DMS153 treated with DMSO at 0.1 percent for 48 hours (cell line): ENCODE data around the gene ME3.

Experiments used
- DNase-seq: peaks from one replicate; lab custom pipeline; 2025; ENCODE audit not compliant: unreplicated experiment; lab: John Stamatoyannopoulos, UW

Gene ME3

GRCh38 chr11:86519064-86519911 lies 153.1 kb downstream of the ME3 start:
- no peak for DNase-seq

DNA sequence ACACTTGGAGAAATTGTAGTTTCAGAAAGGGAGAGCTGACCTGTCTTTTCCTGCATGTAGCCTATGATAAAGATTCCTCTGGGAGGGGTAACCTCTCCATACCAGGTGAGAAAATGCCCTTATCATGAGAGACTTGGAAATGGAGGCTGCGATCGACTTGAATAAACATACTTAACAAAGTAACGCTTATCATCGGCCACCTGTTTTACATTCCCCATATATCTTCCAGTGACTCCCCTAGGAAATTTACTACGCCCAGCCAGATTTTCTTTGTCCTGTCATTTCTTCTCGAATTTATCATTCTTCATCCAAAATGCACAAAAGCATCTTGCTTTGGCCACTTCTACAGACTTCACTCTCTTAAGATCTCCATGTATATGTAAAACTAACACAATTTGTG lies 154.2 kb downstream of the ME3 start:
- DNase-seq, result no peak

DNA sequence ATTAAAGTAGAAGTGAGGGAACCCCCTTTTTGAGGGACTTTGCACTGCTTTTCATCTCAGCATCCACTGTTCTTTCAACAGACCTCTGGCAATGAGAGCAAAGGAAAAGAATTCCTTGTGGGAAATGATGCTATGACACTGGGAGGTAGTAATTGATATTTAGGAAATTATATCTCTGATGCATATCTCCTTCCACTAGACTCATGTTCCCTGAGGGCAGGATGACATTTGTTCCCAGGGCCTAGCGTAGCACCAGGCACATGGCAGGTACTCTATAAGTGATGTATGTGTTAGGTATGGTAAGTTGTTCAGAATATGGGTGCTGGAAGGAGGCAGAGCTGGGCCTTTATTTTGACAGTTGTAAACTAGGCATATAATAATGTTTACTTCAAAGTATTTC lies 154.9 kb downstream of the ME3 start:
- no peak for DNase-seq

- no peak for DNase-seq
Observed at GRCh38 chr11:86515297-86516094, 156.9 kb downstream of the ME3 start.

- no peak for DNase-seq
Observed at GRCh38 chr11:86514453-86514852, 158.0 kb downstream of the ME3 start.

- no peak for DNase-seq
Observed at GRCh38 chr11:86513746-86514373, 158.6 kb downstream of the ME3 start.

DNA sequence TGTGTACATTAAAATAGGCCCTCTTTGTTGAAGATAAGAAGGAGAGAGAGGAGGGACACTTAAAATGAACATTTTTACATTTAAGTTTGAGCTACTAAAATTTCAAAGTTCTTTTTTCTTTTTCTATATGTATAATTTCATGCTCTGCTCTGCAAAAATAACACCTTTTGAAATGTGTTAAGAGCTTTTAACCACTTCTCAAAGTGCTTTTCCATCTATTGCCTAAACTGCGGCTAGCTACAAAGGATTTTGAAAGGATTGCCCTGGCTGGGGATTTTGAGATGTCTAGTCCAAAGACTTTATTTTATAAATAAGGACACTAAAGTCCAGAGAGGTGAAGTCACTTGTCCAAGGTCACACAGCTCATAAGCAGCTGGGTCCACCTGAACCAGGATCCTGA lies 159.3 kb downstream of the ME3 start:
- no peak for DNase-seq

- DNase-seq, result no peak
Observed at GRCh38 chr11:86511086-86511551, 161.3 kb downstream of the ME3 start.

- DNase-seq, result no peak
Observed at GRCh38 chr11:86510674-86511073, 161.7 kb downstream of the ME3 start.

GRCh38 chr11:86510097-86510496 lies 162.3 kb downstream of the ME3 start:
- no peak for DNase-seq

DNA sequence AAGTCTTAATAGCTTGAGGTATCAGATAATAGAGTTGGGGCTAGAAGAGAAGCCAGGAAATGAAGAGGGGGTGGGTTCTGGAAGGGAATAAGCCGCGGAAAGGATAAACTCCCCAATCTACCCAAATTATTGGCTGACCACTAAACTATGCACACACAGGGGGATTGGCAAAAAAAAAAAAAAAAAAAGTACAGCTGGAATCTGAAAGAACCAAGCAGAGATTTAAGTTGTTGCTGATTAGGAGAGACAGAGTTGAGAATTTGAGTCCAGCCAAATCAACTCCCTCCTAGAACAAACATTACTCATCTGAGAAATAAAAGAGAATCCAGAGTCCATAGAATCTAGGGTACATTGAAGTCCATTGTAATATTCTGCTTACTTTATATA lies 162.8 kb downstream of the ME3 start:
- no peak for DNase-seq

DNA sequence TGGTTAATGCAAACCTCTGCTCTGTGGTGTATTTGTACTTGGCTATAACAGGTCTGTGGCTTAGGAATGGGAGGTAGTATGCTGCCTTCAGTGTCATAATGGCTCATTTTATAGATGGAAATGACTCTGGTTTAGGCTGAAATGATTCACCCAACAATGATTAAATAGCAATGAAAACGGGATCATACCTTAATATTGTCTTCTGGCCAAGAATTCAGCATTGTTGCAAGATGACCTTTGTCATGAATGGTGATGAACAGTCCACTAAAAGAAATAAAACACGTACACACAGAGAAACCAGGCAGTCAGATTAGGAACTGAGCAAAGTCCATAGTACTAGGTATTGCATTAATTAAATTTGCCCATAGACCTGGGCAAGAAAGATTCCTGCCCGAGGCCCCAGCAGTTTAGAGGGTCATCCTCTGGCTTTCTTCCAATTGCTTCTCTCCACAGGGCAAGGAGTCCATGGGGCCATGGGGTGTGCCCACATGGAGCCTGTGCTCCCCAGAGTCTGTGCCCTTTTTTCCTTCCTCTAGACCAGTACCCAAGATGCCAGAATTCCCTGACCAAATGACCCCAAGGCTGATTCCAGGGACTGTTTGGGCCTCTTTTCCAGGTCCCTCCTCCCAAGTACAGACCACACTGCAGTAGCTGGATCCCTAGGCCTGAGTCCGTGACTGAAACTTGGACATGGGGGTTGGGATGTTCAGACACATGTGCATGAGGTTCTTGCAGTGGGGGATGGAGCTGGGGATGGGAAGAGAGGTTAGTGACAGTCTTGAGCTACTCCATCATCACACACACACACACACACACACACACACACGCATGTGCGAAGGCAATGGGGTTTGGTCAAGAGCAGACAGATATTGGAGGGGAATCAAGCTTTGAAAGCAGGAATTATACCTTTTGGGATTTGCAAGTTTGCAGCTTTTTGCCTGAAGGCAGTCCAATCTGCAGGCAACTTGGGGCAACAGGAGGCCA lies 163.5 kb downstream of the ME3 start:
- DNase-seq, result no peak

DNA sequence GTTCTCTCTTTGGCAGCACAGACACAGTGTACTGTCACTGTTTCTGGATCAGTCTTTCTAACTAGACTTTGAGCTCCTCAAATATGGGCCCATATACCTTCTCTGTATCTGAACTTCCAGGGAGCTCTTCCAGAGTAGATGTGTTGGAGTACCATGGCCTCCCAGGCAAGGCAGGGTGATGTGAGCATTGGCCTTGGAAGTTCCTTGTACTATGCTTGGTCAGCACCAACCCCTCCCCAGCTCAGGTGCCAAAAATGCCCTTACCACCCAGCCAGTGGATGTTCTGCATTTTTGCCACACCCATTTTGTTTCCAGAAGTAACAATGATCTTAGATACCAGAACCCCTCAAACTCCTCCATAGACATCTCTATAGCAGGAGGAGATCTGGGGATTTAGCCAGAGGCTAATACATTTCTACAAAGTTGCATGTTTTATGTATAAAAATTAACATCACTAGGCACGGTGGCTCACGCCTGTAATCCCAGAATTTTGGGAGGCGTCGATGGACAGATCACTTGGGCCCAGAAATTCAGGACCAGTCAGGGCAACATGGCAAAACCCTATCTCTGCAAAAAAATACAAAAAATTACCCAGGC lies 165.1 kb downstream of the ME3 start:
- DNase-seq, result no peak

DNA sequence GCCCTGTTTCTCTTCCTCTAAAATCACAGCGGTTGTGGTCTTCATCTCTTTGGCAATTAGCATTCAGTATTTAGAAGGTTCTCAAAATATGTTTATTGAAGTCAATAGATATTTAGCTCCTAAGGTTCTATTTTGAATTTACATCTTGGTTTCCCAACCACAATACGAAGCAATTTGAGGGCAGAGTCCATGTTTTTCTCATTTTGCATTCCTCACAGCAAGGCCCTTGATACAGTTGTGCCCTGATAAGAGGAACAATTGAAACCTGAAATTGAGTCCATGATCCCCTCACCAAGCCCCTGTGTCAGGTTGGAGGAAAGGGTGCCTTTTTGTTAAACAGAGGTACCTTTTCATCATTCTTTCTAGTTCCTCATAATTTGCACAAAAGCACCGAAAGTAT lies 166.2 kb downstream of the ME3 start:
- no peak for DNase-seq

DNA sequence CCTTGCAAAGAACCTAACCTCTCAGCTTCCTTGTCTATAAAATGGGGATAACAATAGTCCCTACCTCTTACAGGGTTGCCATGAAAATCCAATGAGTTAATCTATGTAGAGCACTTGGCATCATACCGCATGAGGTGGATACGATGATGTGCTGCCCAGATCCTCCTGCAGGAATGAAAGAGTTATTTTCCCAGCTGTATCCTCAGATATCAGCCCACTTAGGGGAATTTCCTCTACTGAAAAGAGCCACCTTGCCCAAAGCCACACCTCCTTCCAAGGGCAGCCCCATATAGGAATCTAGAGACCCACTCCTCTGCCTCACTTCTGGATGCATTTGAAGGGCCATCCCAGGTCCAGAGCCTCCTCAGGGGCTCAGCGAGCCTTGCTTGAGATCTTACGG lies 169.3 kb downstream of the ME3 start:
- no peak for DNase-seq

DNA sequence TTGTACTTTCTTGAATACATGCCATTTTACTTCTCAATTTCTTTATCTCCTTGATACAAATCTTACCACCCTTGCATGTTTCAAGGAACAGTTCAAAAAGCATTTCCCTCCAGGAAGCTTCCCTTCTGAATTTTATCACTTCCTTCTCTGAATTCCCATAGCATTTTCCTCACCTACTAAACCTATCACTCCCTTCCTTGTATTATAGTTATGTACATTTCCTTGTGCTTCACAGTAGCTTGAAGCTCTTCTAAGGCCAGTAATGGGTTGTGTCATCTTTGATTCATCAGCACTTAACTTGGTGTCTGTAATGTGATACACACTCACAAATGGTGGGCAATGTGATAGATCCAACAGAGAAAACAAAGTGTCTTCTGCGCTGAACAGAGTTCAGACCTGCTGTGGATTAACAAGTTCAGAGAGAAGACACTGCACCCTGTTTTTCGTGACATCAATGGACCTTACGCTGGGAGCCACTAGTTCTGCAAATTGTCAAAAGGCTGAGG lies 170.2 kb downstream of the ME3 start:
- no peak for DNase-seq

DNA sequence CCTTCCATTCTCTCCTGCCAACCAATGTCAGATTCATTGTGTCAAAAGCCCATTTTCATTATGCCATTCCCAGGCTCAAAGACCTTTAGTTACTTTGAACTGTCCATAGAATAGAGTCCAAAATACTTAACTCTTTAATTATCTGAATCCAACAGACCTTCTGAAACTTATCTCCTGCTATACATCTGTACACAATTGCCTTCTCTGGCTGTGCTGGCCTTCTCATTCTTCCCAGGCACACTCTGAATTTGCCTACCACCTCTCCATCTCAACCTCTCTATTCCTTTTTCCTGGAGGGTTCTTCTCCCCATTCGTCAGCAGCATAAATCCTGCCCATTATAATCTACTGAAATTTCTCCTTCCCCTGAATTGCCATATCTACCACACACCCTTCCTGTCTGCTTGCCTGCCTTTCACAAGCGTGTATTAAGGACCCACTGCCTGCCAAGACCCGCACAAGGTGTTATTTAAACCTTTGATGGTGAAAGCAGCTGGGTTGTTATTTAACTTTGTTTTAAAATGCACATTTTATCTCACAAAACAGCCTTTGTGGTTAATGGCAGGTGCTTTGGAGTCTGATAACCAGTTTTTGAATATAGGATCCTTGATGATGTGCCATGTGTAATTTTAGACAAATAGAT lies 171.8 kb downstream of the ME3 start:
- no peak for DNase-seq

- DNase-seq, result no peak
Observed at GRCh38 chr11:86499723-86500129, 172.7 kb downstream of the ME3 start.

DNA sequence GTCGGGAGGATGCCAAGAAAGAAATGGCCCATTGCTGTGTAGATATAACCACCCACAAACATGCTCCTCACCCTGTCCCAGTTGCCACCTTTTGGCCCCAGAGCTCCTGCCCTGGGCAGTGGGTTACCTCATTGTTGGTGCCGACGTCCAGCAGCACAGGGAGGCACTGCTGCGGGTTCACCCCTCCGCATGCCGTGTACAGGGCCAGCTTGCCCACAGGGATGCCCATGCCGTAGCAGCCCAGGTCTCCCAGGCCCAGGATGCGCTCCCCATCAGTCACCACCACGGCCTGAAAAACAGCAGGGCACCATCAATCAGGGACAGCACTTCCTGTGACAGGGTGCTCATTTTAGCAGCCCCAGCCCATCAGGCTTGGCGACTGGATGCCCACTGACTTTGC lies 174.6 kb downstream of the ME3 start:
- DNase-seq, result no peak

GRCh38 chr11:86497310-86497709 lies 175.1 kb downstream of the ME3 start:
- no peak for DNase-seq
